Motor neuron (in vitro differentiated cells): ENCODE results near the gene ALOX5. TPM values are rescaled to one million over a fixed set of nuclear protein-coding genes. Genes with fewer than 3 reads are reported as not detected.
"Not testable (repeated sequence)": the region's sequence is repeated elsewhere in the genome, so short reads cannot be mapped to it uniquely, and the experiment has no call there.

ENCODE experiments used
- ATAC-seq, 8 experiments: fragments of 200-7000 bp; cut with Tn5 transposase; replicated peaks in 6 of 8; 2 replicates each; pipeline ENCODE4 v1.8.0; 2021; ENCODE audit warnings: mild to moderate bottlenecking in 8 of 8, moderate library complexity in 8 of 8
- H3K27ac ChIP-seq, 2 donors: fragments of 250-450 bp; sonication (Bioruptor Pico); 2 replicates each; pipeline ENCODE4 v1.9.0; 2021; ENCODE audit warnings: antibody characterized with exemption in 2 of 2, mild to moderate bottlenecking in 2 of 2, moderate library complexity in 1 of 2
- H3K4me1 ChIP-seq, 2 donors: fragments of 250-450 bp; sonication (Bioruptor Pico); replicated peaks in 1 of 2; 2 replicates each; pipeline ENCODE4 v1.6.1; 2021; ENCODE audit warnings: antibody characterized with exemption in 2 of 2, mild to moderate bottlenecking in 2 of 2, moderate library complexity in 1 of 2
- H3K4me3 ChIP-seq, 5 donors: fragments of 250-450 bp; sonication (Bioruptor Pico); 2 replicates each; pipeline ENCODE4 v1.9.0; 2021; ENCODE audit warnings: antibody characterized with exemption in 5 of 5, mild to moderate bottlenecking in 5 of 5, moderate library complexity in 4 of 5
- WGBS, 10 experiments: fragments of 450-650 bp; shearing (Covaris generic); methylation state at CpG; one replicate each; pipeline ENCODE4 v1.0.0; 2022; 5-methylcytosine and 5-hydroxymethylcytosine counted together
- in situ Hi-C, 9 experiments: fragments of 400-800 bp; cut with MboI; loops; one replicate each; pipeline ENCODE4 v1.15.0; 2021; ENCODE audit warnings: low sequenced_read_pairs in 9 of 9, low pct_unique_long_range_greater_than_20kb in 2 of 9; ENCODE audit not compliant: unreplicated experiment in 9 of 9
- total RNA-seq, 8 experiments: library from RNA; unstranded; fragments of 300-600 nt; gene quantifications; 2 replicates each; pipeline versions ENCODE4 v1.2.3 to v1.2.4, GENCODE V29; 2022

ALOX5 gene
- total RNA-seq, 8 experiments from 2014 or later = 0.38 to 3.7 (median 0.79) TPM

GRCh38 chr10:45398595-45398994, 24.6 kb downstream of the ALOX5 start:
- no peaks in the 10 kb centered on the region for H3K4me1 ChIP-seq
- in situ Hi-C loops = no loop called here
- H3K27ac ChIP-seq = no peak overlapping the region
- no peak overlapping the region for H3K4me3 ChIP-seq
- 0 to 80% (median 69%) methylated on average over 1 of the region's 1 CpG; no CpG with 5 or more reads in 4 of the 10 experiments for WGBS, 10 experiments
- no peak for ATAC-seq

GRCh38 chr10:45399113-45399512, 25.1 kb downstream of the ALOX5 start:
- WGBS, 10 experiments = 31 to 100% (median 84%) methylated on average over 1 to 2 of the region's 2 CpGs
- ATAC-seq = no peak
- Histone ChIP-seq H3K4me1 (no peaks in the 10 kb centered on the region), H3K27ac (no peak overlapping the region), H3K4me3 (no peak overlapping the region)
- in situ Hi-C loops = no loop called here

GRCh38 chr10:45403151-45403550, 29.1 kb downstream of the ALOX5 start:
- in situ Hi-C loops = no loop called here
- no peak for ATAC-seq
- Histone ChIP-seq H3K4me3 (no peak overlapping the region), H3K27ac (no peak overlapping the region), H3K4me1 (peaks cover 0 to 4% of the 10 kb centered on the region in 2 donors)
- WGBS, 10 experiments = 0 to 100% (median 89%) methylated on average over 1 to 8 of the region's 8 CpGs; no CpG with 5 or more reads in 1 of the 10 experiments

GRCh38 chr10:45404087-45404769, 30.2 kb downstream of the ALOX5 start:
- no peak overlapping the region for H3K4me3 ChIP-seq
- in situ Hi-C loops = no loop called here
- 46 to 94% (median 71%) methylated on average over 1 to 8 of the region's 10 CpGs; no CpG with 5 or more reads in 1 of the 10 experiments for WGBS, 10 experiments

GRCh38 chr10:45404770-45405120, 30.7 kb downstream of the ALOX5 start:
- no peak overlapping the region for H3K4me3 ChIP-seq
- in situ Hi-C loops = no loop called here
- WGBS, 10 experiments = 20 to 100% (median 67%) methylated on average over 1 to 4 of the region's 4 CpGs; no CpG with 5 or more reads in 2 of the 10 experiments
- H3K4me1 ChIP-seq = peaks cover 0 to 7% of the 10 kb centered on the region in 2 donors
- H3K27ac ChIP-seq = no peak overlapping the region
- ATAC-seq = peak in 1 of 8 experiments; percentile 11

More at GRCh38 chr10:45404087-45404769, 30.2 kb downstream of the ALOX5 start:
- ATAC-seq = no peak
- H3K4me1 ChIP-seq = peaks cover 0 to 4% of the 10 kb centered on the region in 2 donors
- no peak overlapping the region for H3K27ac ChIP-seq

- 0 to 100% (median 47%) methylated on average over 1 to 2 of the region's 2 CpGs; no CpG with 5 or more reads in 1 of the 10 experiments for WGBS, 10 experiments
- in situ Hi-C loops = no loop called here
- H3K4me3 ChIP-seq = no peak overlapping the region
- peak in 2 of 8 experiments; percentile 17 to 18 for ATAC-seq
- peaks cover 7 to 21% of the 10 kb centered on the region in 2 donors for H3K4me1 ChIP-seq
- no peak overlapping the region for H3K27ac ChIP-seq
Observed at GRCh38 chr10:45407542-45407941, 33.5 kb downstream of the ALOX5 start.

- Histone ChIP-seq H3K27ac (no peak overlapping the region), H3K4me3 (no peak overlapping the region), H3K4me1 (peaks cover 7 to 21% of the 10 kb centered on the region in 2 donors)
- in situ Hi-C loops = no loop called here
- 13 to 82% (median 78%) methylated on average over 1 to 5 of the region's 5 CpGs for WGBS, 10 experiments
- ATAC-seq = peak in 4 of 8 experiments; percentile 19 to 61 (median 32)
Observed at GRCh38 chr10:45408421-45409319, 34.7 kb downstream of the ALOX5 start.

- peaks cover 7 to 21% of the 10 kb centered on the region in 2 donors for H3K4me1 ChIP-seq
- ATAC-seq, H3K4me3 ChIP-seq, in situ Hi-C loops, H3K27ac ChIP-seq: not testable (repeated sequence)
Observed at GRCh38 chr10:45409347-45409746, 35.3 kb downstream of the ALOX5 start.

- WGBS, 10 experiments = 0 to 88% (median 45%) methylated on average over 1 of the region's 1 CpG; no CpG with 5 or more reads in 6 of the 10 experiments
- Histone ChIP-seq H3K27ac (no peak overlapping the region), H3K4me3 (no peak overlapping the region), H3K4me1 (peaks cover 7 to 21% of the 10 kb centered on the region in 2 donors)
- in situ Hi-C loops = no loop called here
- ATAC-seq = no peak
Observed at GRCh38 chr10:45409782-45410181, 35.8 kb downstream of the ALOX5 start.

GRCh38 chr10:45410489-45410806, 36.4 kb downstream of the ALOX5 start:
- ATAC-seq = no peak
- in situ Hi-C loops = no loop called here
- 0 to 86% (median 54%) methylated on average over 1 to 2 of the region's 2 CpGs for WGBS, 10 experiments
- Histone ChIP-seq H3K4me3 (no peak overlapping the region), H3K4me1 (peaks cover 7 to 21% of the 10 kb centered on the region in 2 donors), H3K27ac (peak overlapping the region in 1 of 2 donors; percentile 50)

GRCh38 chr10:45410807-45411606, 37.0 kb downstream of the ALOX5 start:
- in situ Hi-C loops = no loop called here
- WGBS, 10 experiments = 8 to 100% (median 44%) methylated on average over 1 to 6 of the region's 6 CpGs
- ATAC-seq = peak; percentile 85 to 99 (median 94)
- no peak overlapping the region for H3K4me3 ChIP-seq
- peaks cover 7 to 21% of the 10 kb centered on the region in 2 donors for H3K4me1 ChIP-seq
- H3K27ac ChIP-seq = peak overlapping the region in 1 of 2 donors; percentile 50

- H3K4me1 ChIP-seq = peaks cover 7 to 21% of the 10 kb centered on the region in 2 donors
- no peak overlapping the region for H3K4me3 ChIP-seq
- ATAC-seq = no peak
- in situ Hi-C loops = no loop called here
- WGBS, 10 experiments = 43 to 100% (median 73%) methylated on average over 1 to 4 of the region's 4 CpGs; no CpG with 5 or more reads in 5 of the 10 experiments
- H3K27ac ChIP-seq = peak overlapping the region in 1 of 2 donors; percentile 33
Observed at GRCh38 chr10:45411607-45411940, 37.6 kb downstream of the ALOX5 start.

GRCh38 chr10:45415062-45415461, 41.0 kb downstream of the ALOX5 start:
- 100% methylated on average over 1 to 3 of the region's 5 CpGs; no CpG with 5 or more reads in 8 of the 10 experiments for WGBS, 10 experiments
- H3K4me1 ChIP-seq = peaks cover 7 to 15% of the 10 kb centered on the region in 2 donors
- in situ Hi-C loops, H3K4me3 ChIP-seq, ATAC-seq, H3K27ac ChIP-seq: not testable (repeated sequence)
